NCI-H2196 treated with DMSO at 0.1 percent for 48 hours (cell line): ENCODE results near the gene TFIP11.

ENCODE experiments used
- DNase-seq: peaks from one replicate; lab custom pipeline; 2025; ENCODE audit not compliant: unreplicated experiment; lab: John Stamatoyannopoulos, UW

TFIP11 gene

DNA sequence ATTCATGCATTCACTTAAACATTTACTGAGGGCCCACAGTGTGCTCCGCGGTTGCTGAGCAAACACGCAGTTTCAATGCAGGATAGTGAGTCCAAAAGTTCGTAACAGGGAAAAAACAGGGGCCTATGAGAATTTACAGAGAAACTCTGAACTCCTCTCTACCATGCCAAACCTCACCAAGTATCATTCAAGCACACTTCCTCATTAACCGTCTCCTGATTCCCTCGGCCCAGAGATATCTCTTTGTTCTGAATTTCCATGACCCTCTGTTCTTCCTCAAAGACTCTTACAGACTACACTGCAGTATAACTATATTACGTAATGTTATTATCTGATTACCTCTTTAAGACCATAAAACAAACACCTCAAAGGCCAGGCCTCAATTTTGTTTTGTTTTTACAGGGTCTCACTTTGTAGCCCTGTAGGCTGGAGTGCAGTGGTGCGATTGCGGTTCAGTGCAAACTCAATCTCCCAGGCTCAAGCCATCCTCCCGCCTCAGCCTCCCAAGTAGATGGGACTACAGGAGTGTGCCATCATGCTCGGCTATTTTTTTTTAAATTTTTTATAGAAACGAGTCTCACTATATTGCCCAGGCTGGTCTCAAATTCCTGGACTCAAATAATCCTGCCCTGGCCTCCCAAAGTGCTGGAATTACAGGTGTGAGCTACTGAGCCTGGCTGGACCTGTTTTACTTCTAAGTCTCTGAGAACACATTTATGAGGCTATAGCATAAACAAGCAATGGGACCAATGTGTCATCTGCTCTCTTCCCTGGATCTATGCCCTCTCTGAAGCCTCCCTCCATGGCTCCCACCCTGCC lies 32.3 kb downstream of the TFIP11 start:
- no peak for DNase-seq

DNA sequence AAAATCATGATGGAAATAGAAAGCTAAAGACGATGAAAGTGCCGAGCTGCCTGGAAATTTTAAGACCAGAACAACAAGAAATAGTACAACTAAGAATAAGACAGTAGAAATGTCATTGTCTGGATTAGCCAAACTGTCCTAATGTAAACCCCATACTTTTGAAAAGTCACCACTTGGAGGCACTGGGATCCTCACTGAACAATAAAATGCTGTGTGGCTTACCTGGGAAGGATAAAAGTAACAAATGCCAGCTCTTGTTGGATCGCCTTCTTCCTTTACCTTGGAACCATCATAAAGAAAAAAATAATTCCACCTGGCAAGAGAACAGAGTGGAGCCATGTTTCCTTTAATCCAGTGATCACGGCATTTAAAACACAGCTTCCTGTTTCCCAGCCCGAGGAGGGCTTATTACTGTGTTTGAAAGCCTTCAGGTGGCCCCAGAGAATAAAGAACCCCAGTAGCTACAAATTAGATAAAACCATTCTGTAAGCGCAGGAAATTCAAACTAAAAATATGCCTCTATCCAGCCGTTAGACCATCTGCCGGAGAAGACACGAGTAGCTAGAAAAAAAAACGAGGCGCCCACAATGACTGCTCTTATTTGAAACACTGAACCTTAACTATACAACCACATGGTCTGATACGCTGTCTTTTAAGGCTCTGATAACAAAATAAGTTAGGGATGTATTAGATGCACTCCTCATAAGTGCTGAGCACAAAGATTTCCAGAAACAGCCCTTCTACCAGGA lies 33.1 kb downstream of the TFIP11 start:
- no peak for DNase-seq

DNA sequence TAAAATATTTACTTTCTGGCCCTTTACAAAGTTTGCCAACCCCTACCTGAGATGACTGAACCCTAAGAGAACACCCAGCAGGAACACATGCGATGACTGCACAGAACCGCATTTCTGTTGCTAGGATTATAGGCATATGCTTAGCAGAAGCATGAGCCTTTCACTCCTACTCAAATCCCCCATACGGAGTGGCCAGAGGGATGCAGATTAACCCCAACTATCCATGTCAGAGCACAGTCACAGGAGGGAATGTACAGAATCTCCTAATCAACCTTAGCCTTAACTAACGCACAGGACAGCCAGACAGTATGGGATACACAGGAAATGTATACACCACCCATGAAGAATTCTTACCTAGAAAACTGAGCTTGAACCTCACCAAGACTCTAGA lies 34.9 kb downstream of the TFIP11 start:
- DNase-seq: no peak

DNA sequence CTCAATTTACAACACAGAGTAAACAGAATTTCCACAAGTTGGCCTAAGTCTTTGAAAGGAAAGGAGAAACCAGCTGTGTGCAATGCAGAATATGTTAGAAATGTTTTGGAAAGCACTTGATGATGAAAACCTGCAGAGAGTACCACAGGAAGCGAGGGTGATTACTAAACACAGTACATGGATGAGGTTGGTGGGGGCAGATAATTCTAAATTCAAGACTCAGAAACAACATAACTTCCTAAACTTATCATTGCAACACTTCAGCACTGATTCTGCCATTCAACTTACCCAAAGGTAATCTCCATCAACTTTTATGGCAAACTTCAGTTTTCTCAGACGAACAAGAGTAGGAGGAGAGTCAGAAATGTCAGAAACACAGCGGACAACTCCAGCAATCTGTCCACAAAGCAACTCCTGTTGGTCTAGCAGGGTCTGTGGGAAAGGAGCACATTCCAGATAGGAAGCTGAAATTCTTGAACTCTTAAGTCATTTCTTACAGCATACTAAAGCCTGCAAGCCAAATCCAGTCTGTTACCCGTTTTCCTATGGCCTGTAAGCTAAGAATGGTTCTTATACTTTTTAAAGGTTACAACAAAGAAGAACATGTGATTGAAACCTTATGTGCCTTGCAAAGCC lies 35.5 kb downstream of the TFIP11 start:
- no peak for DNase-seq

DNA sequence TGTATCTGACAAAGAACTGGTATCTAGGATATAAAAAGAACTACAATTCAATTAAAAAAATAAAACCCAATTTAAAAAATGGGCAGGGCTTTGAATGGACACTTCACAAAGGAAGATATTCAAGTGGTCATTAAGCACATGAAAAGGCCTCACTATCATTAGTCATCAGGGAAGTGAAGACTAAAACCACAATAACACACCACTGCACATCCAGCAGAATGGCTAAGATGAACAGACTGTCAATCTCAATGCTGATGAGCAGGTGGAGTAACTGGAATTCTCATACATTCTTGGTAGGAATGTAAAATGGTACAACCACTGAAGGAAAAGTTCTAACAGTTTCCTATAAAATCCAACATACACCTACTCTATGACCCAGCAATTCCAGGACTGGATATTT lies 37.6 kb downstream of the TFIP11 start:
- DNase-seq: no peak

DNA sequence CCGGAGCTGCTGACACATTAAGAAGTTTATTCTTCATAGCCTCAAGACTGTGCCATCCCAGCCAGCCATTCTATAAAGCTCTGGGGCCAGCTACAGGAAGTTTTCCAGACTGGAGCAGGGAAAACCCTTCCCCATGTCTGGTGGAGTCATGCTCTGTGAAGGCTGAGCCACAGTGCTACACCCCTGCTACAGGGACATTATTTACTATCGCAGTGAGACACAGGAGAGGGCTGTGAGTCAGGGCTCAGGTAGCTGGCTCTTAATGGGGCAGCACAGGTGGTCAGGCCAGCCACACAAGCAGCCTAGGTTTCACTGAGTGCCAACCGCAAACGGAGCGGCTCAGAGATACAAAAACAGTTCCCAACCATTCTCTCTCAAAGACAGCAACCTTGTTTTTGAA lies 40.8 kb downstream of the TFIP11 start:
- DNase-seq: no peak

DNA sequence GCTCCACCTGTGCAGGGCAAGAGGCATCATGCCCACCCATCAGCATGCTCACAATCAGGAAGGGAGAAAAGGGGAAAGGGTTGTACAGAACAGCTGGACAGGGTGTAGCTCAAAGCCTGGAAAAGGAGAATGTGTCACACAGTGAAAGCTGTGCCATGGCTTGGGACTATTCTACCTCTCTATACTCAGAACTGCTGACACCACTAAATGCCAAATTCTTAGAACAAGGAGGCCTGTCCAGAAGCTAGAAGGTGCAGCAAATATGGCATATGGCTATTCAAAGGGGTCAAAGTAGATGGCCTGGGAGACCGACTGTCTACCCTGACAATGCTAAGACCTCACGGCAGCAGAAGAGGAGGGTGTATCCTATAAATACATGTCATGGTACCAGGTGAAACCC lies 41.5 kb downstream of the TFIP11 start:
- no peak for DNase-seq

DNA sequence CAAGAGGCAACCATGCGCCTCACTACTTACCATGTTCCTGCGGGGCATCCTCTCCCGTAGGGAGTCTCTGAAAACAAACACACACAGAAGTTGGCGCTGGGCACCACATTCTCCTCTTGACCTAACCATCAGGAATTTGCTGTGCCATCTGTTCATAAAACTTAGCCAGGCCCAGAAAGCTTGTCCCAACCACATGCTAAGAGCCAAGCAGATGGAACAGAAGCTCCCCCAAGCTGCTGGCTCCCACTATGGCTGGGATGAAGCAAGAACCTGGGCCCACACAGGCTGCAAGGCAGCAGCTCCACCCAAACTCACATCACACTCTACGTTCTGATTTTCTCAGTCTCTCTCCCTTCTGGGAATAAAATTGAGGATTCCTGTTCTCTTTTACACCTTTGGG lies 46.1 kb downstream of the TFIP11 start:
- no peak for DNase-seq

DNA sequence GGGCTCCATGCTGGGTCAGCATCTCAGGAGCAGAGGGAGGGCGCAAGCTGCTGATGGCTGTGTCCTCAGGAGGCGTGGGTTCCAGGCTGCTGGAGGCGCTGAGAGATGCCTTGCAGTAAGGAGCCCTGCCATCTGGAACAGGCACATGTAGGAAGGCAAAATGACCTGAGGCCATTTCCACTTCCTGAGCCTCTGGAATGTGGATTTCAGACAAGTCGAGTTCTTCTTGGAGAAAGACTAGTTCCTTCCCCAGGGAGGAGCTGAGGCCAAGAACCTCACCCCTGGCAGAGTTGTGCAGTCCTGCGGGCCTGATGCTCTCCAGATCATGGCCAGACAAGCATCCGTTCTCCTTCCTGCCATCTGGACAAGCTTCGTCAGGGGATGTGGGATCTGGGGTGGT lies 48.0 kb downstream of the TFIP11 start:
- no peak for DNase-seq

DNA sequence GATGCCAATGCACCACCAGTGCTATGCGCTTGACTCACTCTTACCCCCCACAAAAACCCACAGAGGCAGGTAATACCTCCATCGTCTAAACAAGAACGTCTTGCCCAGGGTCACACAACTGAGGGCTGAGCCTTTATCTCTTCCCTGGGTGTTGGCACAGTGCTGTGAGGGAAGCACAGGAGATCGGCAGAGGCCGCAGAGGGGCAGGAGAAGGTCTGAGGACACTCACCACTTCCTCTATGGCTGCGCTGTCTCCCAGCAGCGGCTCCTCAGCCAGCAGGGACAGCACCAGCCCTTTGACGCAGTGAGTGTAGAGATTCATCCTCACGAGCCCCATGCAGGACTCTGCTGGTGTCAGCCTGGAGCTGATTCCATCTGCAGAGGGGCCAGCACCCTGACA lies 48.6 kb downstream of the TFIP11 start:
- no peak for DNase-seq

DNA sequence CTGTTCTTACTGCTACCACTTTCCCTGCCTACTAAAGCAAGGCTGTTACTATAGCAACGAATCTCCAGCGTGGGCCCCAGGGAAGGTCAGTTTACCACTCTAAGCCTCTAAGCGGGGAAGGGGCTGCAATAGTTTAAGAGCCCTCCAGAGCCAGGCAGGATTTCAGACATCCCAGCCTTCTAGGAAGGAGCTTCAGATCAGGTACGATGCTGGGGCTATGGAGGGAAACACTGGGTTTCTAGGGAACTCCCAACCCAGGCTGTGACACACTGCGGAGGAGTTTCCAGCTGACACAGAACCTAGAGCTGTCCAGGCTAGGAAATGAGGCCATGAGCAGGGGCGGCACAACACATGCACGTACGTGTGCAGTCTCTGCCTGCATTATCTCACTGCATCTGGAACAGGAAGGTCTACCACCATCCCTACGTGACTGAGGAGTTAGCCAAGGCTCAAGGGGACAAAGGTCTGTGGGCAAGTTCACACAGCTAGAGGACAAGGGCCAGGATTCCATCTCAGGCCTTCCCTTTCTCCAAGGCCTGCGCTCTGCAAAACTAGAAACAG lies 49.1 kb downstream of the TFIP11 start:
- no peak for DNase-seq

DNA sequence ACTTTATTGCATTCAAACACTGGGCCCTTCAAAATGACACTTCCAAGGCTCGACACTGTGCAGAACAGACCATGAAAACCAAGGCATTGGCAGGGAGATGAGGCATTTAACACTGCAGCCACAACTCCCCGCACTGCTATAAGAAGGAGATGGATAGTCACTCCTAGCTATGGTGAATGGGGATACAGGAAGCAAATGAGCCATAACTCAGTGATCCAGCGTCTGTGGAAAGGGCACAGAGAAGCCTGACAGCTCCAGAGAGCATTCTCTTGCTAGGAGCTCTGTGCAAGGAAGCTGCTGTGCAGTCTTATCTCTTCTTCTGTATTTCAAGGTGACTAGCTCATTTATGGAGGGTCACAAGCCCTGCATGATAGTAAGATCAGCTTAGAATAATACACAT lies 49.6 kb downstream of the TFIP11 start:
- DNase-seq: no peak

DNA sequence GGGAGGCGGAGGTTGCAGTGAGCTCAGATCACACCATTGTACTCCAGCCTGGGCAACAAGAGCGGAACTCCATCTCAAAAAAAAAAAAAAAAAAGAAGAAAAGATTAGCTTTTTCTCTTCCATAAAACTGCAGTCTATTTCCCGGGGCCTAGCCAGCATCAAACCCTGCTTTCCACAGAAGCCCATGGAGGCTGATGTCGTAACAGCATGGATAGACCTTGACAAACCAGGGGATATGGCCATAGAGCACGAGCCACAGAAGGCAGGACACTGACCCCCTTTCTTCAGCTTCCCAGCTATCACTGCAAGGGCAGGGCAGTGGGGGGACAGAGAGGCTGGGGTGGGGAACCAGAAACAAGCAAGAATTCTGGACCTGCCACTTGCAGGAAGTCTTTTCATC lies 50.2 kb downstream of the TFIP11 start:
- DNase-seq: no peak

DNA sequence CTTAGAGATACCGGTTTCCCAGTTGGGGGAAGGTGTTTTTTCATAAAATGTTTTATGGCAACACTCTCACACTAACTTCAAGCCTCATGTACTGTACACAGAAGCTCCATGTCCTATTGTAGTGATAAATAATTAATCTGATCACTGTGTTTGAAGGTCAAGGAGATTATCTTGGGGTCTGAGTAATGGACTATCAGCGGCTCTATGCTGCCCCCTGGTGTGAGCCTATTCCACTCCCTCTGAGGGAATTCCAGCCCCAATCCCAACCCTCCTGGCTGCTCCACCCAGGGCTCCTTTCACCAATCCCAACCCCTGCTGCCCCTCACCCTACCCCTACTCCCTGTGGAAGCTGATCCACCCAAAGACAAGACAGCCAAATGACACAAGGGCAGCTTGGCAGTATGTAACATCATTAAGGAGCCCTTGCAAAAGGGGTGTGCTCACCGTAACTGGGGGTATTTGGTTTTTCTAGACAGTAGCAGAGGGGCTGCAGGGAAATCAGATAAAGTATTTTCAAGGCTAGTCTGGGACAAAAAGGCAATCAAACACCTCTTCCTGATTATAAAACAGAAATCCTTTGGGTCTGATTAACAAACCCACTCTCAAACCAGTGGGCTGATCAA lies 51.0 kb downstream of the TFIP11 start:
- DNase-seq: no peak

DNA sequence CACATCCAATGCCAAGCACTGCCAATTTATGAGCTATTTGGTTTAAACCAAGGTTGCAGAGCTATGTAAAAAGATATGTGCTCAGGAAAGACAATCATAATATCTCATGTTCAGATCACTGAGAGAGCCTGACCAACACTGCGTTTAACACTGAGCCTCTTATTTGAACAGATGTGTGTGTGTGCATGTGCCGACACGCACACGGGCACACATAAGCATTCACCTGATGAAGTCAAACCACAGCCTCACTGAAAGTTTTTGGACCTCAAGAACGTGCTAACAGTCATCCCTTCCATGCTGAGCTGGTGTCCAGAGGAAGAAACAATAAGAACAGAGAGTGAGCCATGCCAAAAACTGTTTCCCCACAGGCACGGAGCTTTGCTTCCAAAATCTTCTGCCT lies 52.1 kb downstream of the TFIP11 start:
- no peak for DNase-seq

DNA sequence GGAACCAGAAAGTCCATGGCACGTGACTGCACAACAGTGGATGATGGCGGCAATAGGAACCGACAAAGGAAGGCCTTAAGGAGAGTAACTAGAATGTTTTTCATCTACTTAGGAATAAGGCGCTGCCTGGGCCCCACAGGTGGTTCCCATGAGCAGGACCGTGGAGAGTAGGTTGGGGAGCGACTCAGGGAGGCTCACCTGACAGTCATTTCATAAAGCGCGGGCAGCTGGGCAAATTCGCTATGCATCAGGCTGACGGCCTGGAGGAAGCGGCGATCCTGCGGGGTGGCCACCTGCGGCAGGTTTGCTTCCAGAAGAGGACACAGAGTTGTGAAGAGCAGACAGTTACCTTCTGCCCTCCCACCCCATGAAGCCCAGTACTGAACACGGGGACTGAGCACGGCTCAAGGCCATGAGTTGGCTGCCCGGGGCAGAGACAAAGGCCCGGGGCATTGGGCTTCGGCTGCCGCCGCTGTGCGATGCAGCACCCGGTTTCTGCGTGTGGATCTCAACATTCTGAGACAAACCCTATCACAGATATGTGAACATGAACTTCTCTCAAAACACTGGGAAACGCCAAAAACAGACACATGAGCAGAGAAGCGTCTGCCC lies 54.5 kb downstream of the TFIP11 start:
- no peak for DNase-seq

DNA sequence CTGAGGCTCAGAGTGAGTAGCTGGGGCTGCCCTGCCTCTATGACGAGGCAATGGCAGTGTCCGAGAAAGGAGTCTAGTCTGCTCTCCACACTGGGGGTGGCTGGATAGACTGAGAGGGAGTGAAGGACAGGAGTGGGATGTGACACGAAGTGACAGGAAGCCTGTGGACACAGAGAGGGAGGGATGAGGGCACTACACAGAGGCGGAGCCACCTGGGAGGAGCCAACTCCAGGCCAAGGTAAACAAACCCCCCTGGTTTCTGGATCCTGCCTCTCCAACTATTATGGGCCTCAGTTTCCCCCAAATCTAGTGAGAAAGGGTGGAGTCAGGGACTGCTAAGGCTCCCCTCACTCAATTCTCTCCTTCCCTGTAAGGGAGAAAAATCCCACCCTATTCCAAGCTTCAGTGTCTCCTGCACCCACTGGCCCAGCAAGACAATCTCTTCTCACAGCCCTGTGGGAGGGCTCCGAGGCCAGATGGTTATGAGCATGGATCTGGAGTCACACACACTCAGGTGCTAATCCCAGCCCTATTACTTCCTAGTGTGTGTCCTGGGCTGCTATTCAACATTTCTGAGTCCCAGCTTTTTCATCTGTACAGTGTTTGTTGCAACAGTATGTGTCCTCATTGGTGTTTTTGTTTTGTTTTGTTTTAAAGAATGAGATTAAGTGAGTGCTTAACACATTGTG lies 58.3 kb downstream of the TFIP11 start:
- DNase-seq: no peak

DNA sequence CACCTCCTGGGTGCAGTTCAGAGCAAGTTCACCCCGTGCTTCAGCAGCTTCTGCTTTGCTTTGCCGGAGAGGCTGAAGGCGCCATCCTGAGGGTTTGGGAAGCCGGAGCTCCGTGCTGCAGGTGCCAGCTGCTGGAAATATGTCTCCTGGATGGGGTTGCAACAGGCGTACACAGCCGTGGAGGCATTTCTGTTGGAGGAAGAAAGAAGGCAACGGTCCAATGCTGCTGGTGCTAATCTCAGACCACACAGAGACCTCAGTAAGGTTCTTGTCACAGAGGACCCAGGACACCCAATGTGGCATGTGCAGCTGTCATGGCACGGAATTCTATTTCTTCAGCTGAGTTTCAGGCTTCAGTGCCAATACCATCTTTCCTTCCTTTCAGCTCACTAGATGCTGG lies 59.1 kb downstream of the TFIP11 start:
- DNase-seq: no peak

DNA sequence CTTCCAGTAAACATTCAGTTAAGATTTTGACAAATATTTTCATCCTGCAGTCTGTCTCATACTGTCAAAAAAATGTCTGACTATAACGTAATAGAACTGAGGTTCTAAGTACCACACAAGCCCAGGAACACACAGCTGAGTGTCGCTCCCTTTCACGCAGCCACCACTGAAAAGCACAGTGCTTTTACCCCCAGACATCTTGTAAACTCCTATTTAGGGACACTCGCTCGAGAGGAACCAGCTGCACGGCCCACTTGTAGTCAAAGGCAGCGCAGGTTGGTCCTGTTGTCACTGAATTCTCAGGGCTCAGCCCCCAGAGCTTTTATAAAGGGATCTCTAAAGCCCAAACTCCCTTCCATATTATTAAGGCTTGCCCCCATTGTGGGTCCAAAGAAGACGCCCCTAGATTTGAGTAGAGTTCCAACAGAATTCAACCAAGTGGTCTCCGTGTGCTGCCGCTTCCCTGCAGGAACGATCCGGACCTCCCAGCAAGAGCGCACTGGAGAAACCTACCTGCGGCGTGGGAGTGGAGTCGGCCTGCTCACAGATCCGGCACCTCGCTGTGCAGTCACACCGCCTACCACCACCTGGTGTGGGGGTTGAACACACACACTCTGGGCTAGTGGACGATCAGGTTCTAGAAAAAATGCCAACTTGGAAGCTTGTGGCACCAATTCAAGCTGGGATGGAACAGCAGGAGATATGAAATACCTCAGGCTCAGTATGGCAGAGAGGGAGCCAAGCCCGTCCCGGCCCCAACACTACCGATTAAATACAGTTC lies 59.8 kb downstream of the TFIP11 start:
- DNase-seq: no peak
